Tibial nerve (tissue), 4 donors: ENCODE results near the gene ZNF677. TPM values are rescaled to one million over a fixed set of nuclear protein-coding genes. Genes with fewer than 3 reads are reported as not detected.
"Not testable (repeated sequence)": the region's sequence is repeated elsewhere in the genome, so short reads cannot be mapped to it uniquely, and the experiment has no call there.

Experiments used
- DNase-seq, 2 donors: peaks; one replicate each; pipeline ENCODE4 v3.0.0-alpha.2; 2019; ENCODE audit warnings: low spot score in 2 of 2
- H3K27ac ChIP-seq, 4 donors: fragments of 200-600 bp; sonication (generic) in 3 of 4; one replicate each; pipeline ENCODE4 v1.5.1; 2017 to 2019; ENCODE audit warnings: mild to moderate bottlenecking in 1 of 4
- H3K27me3 ChIP-seq, 2 donors: fragments of 200-600 bp; sonication (generic) in 1 of 2; one replicate each; pipeline versions ENCODE4 v1.5.1 to v1.6.0; 2017 to 2019
- H3K36me3 ChIP-seq, 3 donors: fragments of 200-600 bp; sonication (generic); one replicate each; pipeline ENCODE4 v1.5.1; 2018 to 2019
- H3K4me1 ChIP-seq, 4 donors: fragments of 200-600 bp; sonication (generic) in 3 of 4; one replicate each; pipeline ENCODE4 v1.5.1; 2017 to 2019
- H3K4me3 ChIP-seq, 4 donors: fragments of 200-600 bp; sonication (generic) in 3 of 4; one replicate each; pipeline ENCODE4 v1.5.1; 2017 to 2019; ENCODE audit warnings: mild to moderate bottlenecking in 1 of 4, moderate library complexity in 1 of 4
- H3K9me3 ChIP-seq, 4 donors: fragments of 200-600 bp; sonication (generic) in 3 of 4; one replicate each; pipeline ENCODE4 v1.5.1; 2017 to 2019
- EP300 ChIP-seq, 2 donors: sonication (generic); formaldehyde crosslinking; IDR thresholded peaks; one replicate each; pipeline ENCODE4 v1.6.1; 2017; ENCODE audit warnings: antibody characterized with exemption in 2 of 2, mild to moderate bottlenecking in 1 of 2
- POLR2A ChIP-seq, 2 donors: fragments of 450-650 bp; IDR thresholded peaks; one replicate each; pipeline ENCODE4 v1.6.1; 2017; ENCODE audit warnings: antibody characterized with exemption in 2 of 2, mild to moderate bottlenecking in 2 of 2, moderate library complexity in 2 of 2
- WGBS, 2 donors: methylation state at CpG; one replicate each; pipeline ENCODE4 v1.1.5; 2018; 5-methylcytosine and 5-hydroxymethylcytosine counted together
- total RNA-seq, 4 donors: library from RNA; depleted of rRNA; stranded (reverse); fragments of >200 nt; gene quantifications; one replicate each; pipeline ENCODE4 v1.1.0, GENCODE V29; 2016
- TF ChIP-seq, protein P1 (sequence below), 5 experiments: fragments of 200-600 bp in 3 of 5; fragments of 450-650 bp in 2 of 5; sonication (generic) in 3 of 5; IDR thresholded peaks; one replicate each; pipeline ENCODE4 v1.5.1; 2016 to 2019; ENCODE audit warnings: antibody characterized with exemption in 5 of 5, mild to moderate bottlenecking in 3 of 5, moderate library complexity in 2 of 5

ZNF677 gene
- total RNA-seq, 4 donors from 2014 or later: 15.1 to 28.2 (median 20.3) TPM

DNA sequence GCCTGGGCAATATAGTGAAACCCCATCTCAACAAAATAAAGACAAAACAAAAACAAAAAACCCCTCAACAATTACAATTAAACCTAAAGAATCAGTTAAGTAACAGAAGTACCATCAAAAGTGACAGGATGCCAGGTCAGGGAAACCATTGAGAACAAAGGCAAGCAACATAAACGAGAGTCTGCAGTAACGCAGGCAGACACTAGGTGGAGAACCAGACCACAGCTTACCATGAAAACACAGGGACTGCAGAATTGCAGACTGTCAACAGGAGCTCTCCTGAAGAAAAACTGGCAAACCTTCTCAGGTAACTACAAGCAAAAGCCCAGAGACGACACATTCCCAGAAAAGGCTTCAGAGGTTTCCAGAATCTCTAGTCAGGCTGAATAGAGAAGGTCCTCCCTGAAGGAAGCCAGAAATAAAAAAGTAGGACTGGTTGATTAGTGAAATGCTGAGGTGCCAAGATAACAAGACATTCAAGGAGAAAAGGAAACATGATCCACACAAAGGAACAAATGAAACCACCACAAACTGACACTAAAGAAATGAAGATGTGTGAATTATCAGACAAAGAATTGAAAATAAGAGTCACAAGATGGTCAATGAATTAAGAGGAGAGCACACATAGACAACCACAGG lies 59.3 kb downstream of the ZNF677 start:
- H3K27ac ChIP-seq: peak overlapping the region in 2 of 4 donors; percentile 30 to 70
- WGBS, 2 donors: 1 to 2% methylated on average over 3 of the region's 3 CpGs
- peaks cover 0 to 37% (median 2%) of the 10 kb centered on the region in 4 donors for H3K4me1 ChIP-seq
- H3K9me3 ChIP-seq: peaks cover 0 to 24% (median 0%) of the 10 kb centered on the region in 4 donors
- TF ChIP-seq EP300 (IDR thresholded peaks at IDR 0.05): no peak
- TF ChIP-seq, protein P1, sequence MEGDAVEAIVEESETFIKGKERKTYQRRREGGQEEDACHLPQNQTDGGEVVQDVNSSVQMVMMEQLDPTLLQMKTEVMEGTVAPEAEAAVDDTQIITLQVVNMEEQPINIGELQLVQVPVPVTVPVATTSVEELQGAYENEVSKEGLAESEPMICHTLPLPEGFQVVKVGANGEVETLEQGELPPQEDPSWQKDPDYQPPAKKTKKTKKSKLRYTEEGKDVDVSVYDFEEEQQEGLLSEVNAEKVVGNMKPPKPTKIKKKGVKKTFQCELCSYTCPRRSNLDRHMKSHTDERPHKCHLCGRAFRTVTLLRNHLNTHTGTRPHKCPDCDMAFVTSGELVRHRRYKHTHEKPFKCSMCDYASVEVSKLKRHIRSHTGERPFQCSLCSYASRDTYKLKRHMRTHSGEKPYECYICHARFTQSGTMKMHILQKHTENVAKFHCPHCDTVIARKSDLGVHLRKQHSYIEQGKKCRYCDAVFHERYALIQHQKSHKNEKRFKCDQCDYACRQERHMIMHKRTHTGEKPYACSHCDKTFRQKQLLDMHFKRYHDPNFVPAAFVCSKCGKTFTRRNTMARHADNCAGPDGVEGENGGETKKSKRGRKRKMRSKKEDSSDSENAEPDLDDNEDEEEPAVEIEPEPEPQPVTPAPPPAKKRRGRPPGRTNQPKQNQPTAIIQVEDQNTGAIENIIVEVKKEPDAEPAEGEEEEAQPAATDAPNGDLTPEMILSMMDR (IDR thresholded peaks at IDR 0.05): peak; percentile 73 to 92 (median 84)
- no peaks in the 10 kb centered on the region for H3K27me3 ChIP-seq
- no peak overlapping the region for H3K4me3 ChIP-seq
- H3K36me3 ChIP-seq: peaks cover 0 to 39% (median 0%) of the 10 kb centered on the region in 3 donors
- DNase-seq: peak; percentile 73 to 95

DNA sequence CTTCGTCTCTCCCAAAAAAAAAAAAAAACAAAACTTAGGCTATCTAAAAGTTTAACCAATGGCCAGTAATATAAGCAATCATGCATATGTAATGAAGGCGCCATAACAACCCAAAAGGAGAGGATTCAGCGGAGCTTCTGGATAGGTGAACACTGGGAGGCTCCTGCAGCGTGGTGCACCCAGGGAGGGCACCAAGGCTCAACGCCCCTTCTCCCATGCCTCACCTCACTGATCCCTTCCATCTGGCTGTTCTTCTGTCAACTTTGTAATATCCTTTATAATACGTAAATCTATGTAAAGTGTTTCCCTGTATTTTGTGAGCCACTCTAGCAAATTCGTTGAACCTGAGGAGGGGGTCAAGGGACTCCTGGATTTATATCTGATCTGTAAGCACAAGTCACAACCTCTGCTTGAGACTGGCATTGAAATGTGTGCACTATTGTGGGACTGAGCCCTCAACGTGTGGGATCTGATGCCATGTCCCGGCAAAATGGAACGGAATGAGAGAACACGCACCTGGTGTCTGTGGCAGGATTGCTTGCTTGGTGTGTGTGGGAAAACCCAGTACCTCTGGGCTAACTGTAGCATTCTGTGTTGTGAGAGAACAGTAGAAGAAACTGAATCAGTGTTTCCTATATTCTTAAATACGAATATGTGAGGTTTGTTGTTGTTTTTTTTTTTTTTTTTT lies 61.0 kb downstream of the ZNF677 start:
- Histone ChIP-seq H3K4me3 (peak overlapping the region in 3 of 4 donors; percentile 36 to 80 (median 60)), H3K4me1 (peaks cover 0 to 37% (median 2%) of the 10 kb centered on the region in 4 donors), H3K9me3 (peaks cover 0 to 7% (median 0%) of the 10 kb centered on the region in 4 donors), H3K27me3 (no peaks in the 10 kb centered on the region), H3K27ac (peak overlapping the region in 2 of 4 donors; percentile 88 to 95), H3K36me3 (peaks cover 0 to 26% (median 0%) of the 10 kb centered on the region in 3 donors)
- 60 to 67% methylated on average over 12 of the region's 12 CpGs for WGBS, 2 donors
- DNase-seq: no peak
- TF ChIP-seq EP300 (IDR thresholded peaks at IDR 0.05): no peak
- TF ChIP-seq POLR2A (IDR thresholded peaks at IDR 0.05): no peak
- TF ChIP-seq, protein P1 (IDR thresholded peaks at IDR 0.05): no peak

DNA sequence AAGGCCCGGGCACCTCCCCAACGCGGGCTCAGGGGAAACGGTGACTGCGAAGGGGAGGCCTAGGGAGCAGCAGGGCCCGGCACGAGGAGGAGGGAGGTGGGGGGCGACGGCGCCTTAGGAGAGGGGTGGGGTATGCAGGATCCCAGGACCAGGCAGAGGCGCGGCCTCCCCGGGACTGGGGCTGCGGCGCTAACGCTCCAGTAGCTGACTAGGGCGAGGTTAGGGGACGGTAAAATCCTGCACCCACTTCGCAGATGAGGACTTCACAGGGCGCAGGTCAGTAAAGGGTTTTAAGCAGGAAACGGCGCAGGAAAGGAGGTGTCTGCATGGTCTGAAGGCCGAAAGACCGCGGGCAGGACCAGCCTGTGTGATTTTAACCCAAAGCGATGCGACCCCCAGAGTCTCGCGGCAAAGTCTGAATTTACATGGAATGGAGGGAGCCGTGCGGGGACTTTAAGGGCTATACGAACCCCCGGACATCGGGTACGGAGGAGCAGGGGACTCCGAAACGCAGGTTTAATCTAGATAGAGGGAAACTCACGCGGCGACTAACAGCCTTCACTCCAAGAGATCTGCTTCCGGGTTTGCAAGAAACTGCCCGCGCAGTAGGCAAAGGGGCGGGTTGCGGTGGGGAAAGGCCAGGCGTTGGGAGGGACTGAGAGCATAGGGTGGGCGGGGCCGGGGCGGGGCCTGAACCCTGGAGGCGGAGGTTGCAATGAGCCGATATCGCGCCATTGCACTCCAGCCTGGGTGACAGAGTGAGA lies 61.7 kb downstream of the ZNF677 start, which contains the start of gene ZNF665:
Gene ZNF665 (minus strand): TSS at position 588 of the 764 bp plus-strand sequence. CDS start 10,460 bp downstream, outside the sequence.
- Histone ChIP-seq H3K4me3 (peak within 1 kb of the TSS; percentile 36 to 80 (median 68)), H3K36me3 (peaks cover 0 to 19% (median 0%) of the 10 kb centered on the region in 3 donors), H3K27me3 (no peaks in the 10 kb centered on the region), H3K4me1 (peaks cover 0 to 33% (median 2%) of the 10 kb centered on the region in 4 donors), H3K27ac (peak within 1 kb of the TSS in 3 of 4 donors; percentile 83 to 95 (median 88)), H3K9me3 (no peaks in the 10 kb centered on the region)
- DNase-seq: peak; percentile 67 to 83
- TF ChIP-seq POLR2A (IDR thresholded peaks at IDR 0.05): peak; percentile 41 to 49
- TF ChIP-seq, protein P1 (IDR thresholded peaks at IDR 0.05): no peak
- TF ChIP-seq EP300 (IDR thresholded peaks at IDR 0.05): peak in 1 of 2 donors; percentile 81
- WGBS, 2 donors: 1% methylated on average over 50 to 52 of the region's 53 CpGs

DNA sequence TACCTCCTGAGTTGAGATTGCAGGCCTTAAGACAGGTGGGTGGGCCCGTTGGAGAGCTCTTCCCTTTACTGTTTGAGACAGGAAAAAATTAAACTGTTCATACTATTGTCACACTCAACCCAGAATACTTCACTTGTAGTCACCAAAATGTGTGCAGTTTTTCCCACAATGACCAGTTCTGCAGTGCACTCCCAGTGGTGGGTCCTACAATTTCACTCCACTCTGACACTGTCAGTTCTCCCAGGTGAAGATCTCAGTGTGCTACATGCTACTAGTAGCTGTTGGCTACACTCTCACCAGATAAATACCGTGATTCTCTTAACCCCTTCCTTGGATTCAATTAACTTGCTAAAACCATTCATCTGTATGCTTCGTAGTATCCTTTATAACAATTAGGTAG lies 64.4 kb downstream of the ZNF677 start:
- Histone ChIP-seq H3K27ac (no peak overlapping the region), H3K9me3 (no peaks in the 10 kb centered on the region), H3K4me1 (peaks cover 0 to 16% (median 0%) of the 10 kb centered on the region in 4 donors), H3K27me3 (no peaks in the 10 kb centered on the region), H3K36me3 (peaks cover 0 to 19% (median 0%) of the 10 kb centered on the region in 3 donors), H3K4me3 (no peak overlapping the region)
- no peak for TF ChIP-seq EP300 (IDR thresholded peaks at IDR 0.05)
- TF ChIP-seq, protein P1 (IDR thresholded peaks at IDR 0.05): no peak
- TF ChIP-seq POLR2A (IDR thresholded peaks at IDR 0.05): no peak
- whole genome bisulfite sequencing, 2 donors: 87 to 91% methylated on average over 3 of the region's 3 CpGs
- no peak for DNase-seq

DNA sequence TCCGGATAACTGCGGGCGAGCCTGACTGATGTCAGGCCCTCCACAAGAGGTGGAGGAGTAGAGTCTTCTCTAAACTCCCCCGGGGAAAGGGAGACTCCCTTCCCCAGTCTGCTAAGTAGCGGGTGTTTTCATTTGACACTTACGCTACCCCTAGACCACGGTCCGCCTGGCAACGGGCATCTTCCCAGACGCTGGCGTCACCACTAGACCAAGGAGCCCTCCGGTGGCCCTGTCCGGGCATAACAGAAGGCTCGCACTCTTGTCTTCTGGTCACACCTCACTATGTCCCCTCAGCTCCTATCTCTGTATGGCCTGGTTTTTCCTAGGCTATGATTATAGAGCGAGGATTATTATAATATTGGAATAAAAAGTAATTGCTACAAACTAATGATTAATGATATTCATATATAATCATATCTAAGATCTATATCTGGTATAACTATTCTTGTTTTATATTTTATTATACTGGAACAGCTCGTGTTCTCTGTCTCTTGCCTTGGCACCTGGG lies 64.9 kb downstream of the ZNF677 start:
- not testable (repeated sequence) for DNase-seq, H3K9me3 ChIP-seq, H3K4me3 ChIP-seq, H3K27me3 ChIP-seq, H3K27ac ChIP-seq
- 53 to 78% methylated on average over 12 to 13 of the region's 16 CpGs for WGBS, 2 donors
- peaks cover 0 to 16% (median 0%) of the 10 kb centered on the region in 4 donors for H3K4me1 ChIP-seq
- H3K36me3 ChIP-seq: peaks cover 0 to 19% (median 0%) of the 10 kb centered on the region in 3 donors
